Endothelial cell of umbilical vein (primary cell): ENCODE results near the gene GFPT2. TPM values are rescaled to one million over a fixed set of nuclear protein-coding genes. Genes with fewer than 3 reads are reported as not detected.

Experiments used
- BruUV-seq: library from RNA; stranded (reverse); fragments of 400-500 nt; replicated peaks from 2 replicates; lab custom pipeline; 2021; lab: Mats Ljungman, UMichigan
- CTCF ChIA-PET: fragments of 300-600, 350-600 bp; sonication (Branson Sonifier 250); formaldehyde crosslinking; loops from one replicate; lab custom pipeline; 2021; ENCODE audit warnings: antibody characterized with exemption, inconsistent platforms; lab: Charles Lee
- POLR2A ChIA-PET: fragments of 300-600, 350-600 bp; sonication (Branson Sonifier 250); formaldehyde crosslinking; loops from one replicate; lab custom pipeline; 2021; ENCODE audit warnings: antibody characterized with exemption, inconsistent platforms; lab: Charles Lee
- DNase-seq: peaks from one replicate; pipeline ENCODE4 v3.0.0-alpha.2; 2011; ENCODE audit warnings: low read depth, low spot score
- FAIRE-seq: peaks from 2 replicates; lab custom pipeline; 2011; peaks lifted over from hg19 to GRCh38; lab: Jason Lieb, UNC
- H2AFZ ChIP-seq: 2 replicates; pipeline ENCODE4 v1.6.0; 2012; ENCODE audit warnings: low read depth, low read length, control low read depth, inconsistent platforms
- H3K27ac ChIP-seq: 2 replicates; pipeline ENCODE4 v1.5.1; 2011; ENCODE audit warnings: low read depth, mild to moderate bottlenecking, control low read depth, low read length, moderate library complexity; ENCODE audit not compliant: insufficient read depth
- H3K27me3 ChIP-seq, 2 experiments: 2 replicates each; pipeline versions ENCODE4 v1.6.0 to v1.6.1; 2011; ENCODE audit warnings: low read length in 2 of 2, mixed read lengths in 1 of 2; ENCODE audit not compliant: control insufficient read depth in 2 of 2, insufficient read depth in 2 of 2
- H3K36me3 ChIP-seq, 2 experiments: 2 replicates in 1 of 2; 3 replicates in 1 of 2; pipeline ENCODE4 v1.5.1; 2011; ENCODE audit warnings: low read length in 2 of 2, mild to moderate bottlenecking in 1 of 2, moderate library complexity in 1 of 2; ENCODE audit not compliant: control insufficient read depth in 2 of 2, insufficient read depth in 2 of 2; ENCODE audit errors: extremely low read depth in 1 of 2
- H3K4me1 ChIP-seq: 3 replicates; pipeline ENCODE4 v1.5.1; 2011; ENCODE audit warnings: mild to moderate bottlenecking, low read length; ENCODE audit not compliant: control insufficient read depth, insufficient read depth; ENCODE audit errors: extremely low read depth
- H3K4me2 ChIP-seq: 2 replicates; pipeline ENCODE4 v1.6.1; 2011; ENCODE audit warnings: low read length, control low read depth, mixed read lengths; ENCODE audit not compliant: insufficient read depth
- H3K4me3 ChIP-seq, 3 experiments: fragments of 200-600 bp in 1 of 3; sonication (generic), shearing (Covaris generic) in 1 of 3; replicated peaks in 1 of 3; 2 replicates each; pipeline ENCODE4 v1.5.1; 2011 to 2016; ENCODE audit warnings: control low read depth in 3 of 3, low read length in 3 of 3, mild to moderate bottlenecking in 2 of 3, inconsistent platforms in 1 of 3, low read depth in 1 of 3, moderate library complexity in 1 of 3; ENCODE audit not compliant: insufficient read depth in 1 of 3
- H3K79me2 ChIP-seq: 2 replicates; pipeline ENCODE4 v1.6.0; 2012; ENCODE audit warnings: low read length, inconsistent platforms; ENCODE audit not compliant: control insufficient read depth, insufficient read depth
- H3K9ac ChIP-seq: replicated peaks from 2 replicates; pipeline ENCODE3; 2011; ENCODE audit warnings: low read length, control low read depth; ENCODE audit not compliant: insufficient read depth; ENCODE audit errors: extremely low read depth
- H3K9me1 ChIP-seq: replicated peaks from 3 replicates; pipeline ENCODE4 v1.6.0; 2011; ENCODE audit warnings: mild to moderate bottlenecking, low read length; ENCODE audit not compliant: control insufficient read depth, insufficient read depth; ENCODE audit errors: extremely low read depth
- H3K9me3 ChIP-seq: replicated peaks from 2 replicates; pipeline ENCODE4 v1.5.1; 2012; ENCODE audit warnings: low read length, inconsistent platforms; ENCODE audit not compliant: control insufficient read depth, insufficient read depth
- H4K20me1 ChIP-seq: replicated peaks from 2 replicates; pipeline ENCODE3; 2011; ENCODE audit warnings: mild to moderate bottlenecking, low read length; ENCODE audit not compliant: control insufficient read depth, insufficient read depth; ENCODE audit errors: extremely low read depth
- CTCF ChIP-seq, 2 donors: IDR thresholded peaks; 1 replicate in 1 of 2; 2 replicates in 1 of 2; pipeline ENCODE4 v1.5.1; 2011; ENCODE audit warnings: low read length in 2 of 2, mild to moderate bottlenecking in 2 of 2, moderate library complexity in 2 of 2, control low read depth in 1 of 2, inconsistent platforms in 1 of 2, low read depth in 1 of 2; ENCODE audit not compliant: insufficient read depth in 1 of 2; ENCODE audit errors: extremely low read depth in 1 of 2
- FOS ChIP-seq: IDR thresholded peaks from 2 replicates; pipeline ENCODE4 v1.6.1; 2011; ENCODE audit warnings: mild to moderate bottlenecking, low read length, moderate library complexity, borderline replicate concordance; ENCODE audit not compliant: insufficient read depth
- MAX ChIP-seq: IDR thresholded peaks from 2 replicates; pipeline ENCODE4 v1.6.1; 2011; ENCODE audit not compliant: insufficient read depth, insufficient read length
- POLR2A ChIP-seq: IDR thresholded peaks from 2 replicates; pipeline ENCODE4 v1.6.1; 2012; ENCODE audit warnings: low read depth, mild to moderate bottlenecking, control low read depth, low read length
- dilution Hi-C: fragments of 300-500 bp; cut with MboI; formaldehyde crosslinking; loops from one replicate; pipeline ENCODE4 v1.15.0; 2019; ENCODE audit warnings: low sequenced_read_pairs; ENCODE audit not compliant: extremely low pct_ligation_motif_present
- intact Hi-C: fragments of 100-400 bp; cut with micrococcal nuclease; formaldehyde crosslinking; loops from one replicate; pipeline ENCODE4 v1.10.0; 2022
- polyA plus RNA-seq, 4 experiments: library from polyadenylated mRNA; depleted of rRNA in 3 of 4; stranded (reverse) in 3 of 4; unstranded in 1 of 4; fragments of >200 nt; gene quantifications; 2 replicates each; pipeline versions ENCODE4 v1.2.1 to v1.2.3, GENCODE V29; 2011 to 2012; ENCODE audit warnings: missing spikeins in 1 of 4
- total RNA-seq: library from RNA; stranded (reverse); gene quantifications from 2 replicates; pipeline ENCODE4 v1.2.3, GENCODE V29; 2021

GFPT2 gene
- total and polyA plus RNA-seq, 2 donors (not counting 3 experiments of a cell fraction or from before 2014, with no cell fraction given): 4.3 to 4.5 TPM

- TF ChIP-seq FOS (no peak), MAX (no peak), POLR2A (no peak), CTCF (IDR thresholded peaks at IDR 0.05; ENCODE audit: extremely low read depth in 1 of 2, insufficient read depth in 1 of 2, low read depth in 1 of 2, low read length in 2 of 2) (no peak)
- Histone ChIP-seq H3K79me2 (peaks cover 12% of the 10 kb centered on the region), H3K27ac (no peak overlapping the region), H3K4me2 (no peak overlapping the region), H3K36me3 (no peaks in the 10 kb centered on the region), H3K4me3 (no peak overlapping the region), H3K9me3 (no peaks in the 10 kb centered on the region), H3K9ac (no peak overlapping the region), H3K27me3 (no peaks in the 10 kb centered on the region), H2AFZ (no peak overlapping the region), H3K4me1 (peaks cover 6% of the 10 kb centered on the region), H3K9me1 (no peaks in the 10 kb centered on the region), H4K20me1 (no peaks in the 10 kb centered on the region)
- no TSS peak for BruUV-seq
- intact Hi-C loops (loop anchor here (10.0 kb wide), 1 partner anchor 350 kb away; the partner anchor contains the start of gene FLT4), dilution Hi-C loops (no loop called here)
- POLR2A ChIA-PET: no interaction called here
- no peak for DNase-seq
- FAIRE-seq: no peak
- CTCF ChIA-PET: interaction anchor here (1.0 to 5.2 kb wide), 9 partner anchors 11 to 312 kb away, joined by 3 to 69 read pairs (median 5); partner anchors contain the start of gene RASGEF1C
Observed at GRCh38 chr5:180294411-180294810, 58.7 kb downstream of the GFPT2 start.
